Choroid plexus epithelial cell (primary cell): ENCODE measurements around the gene SWT1.
A peak's percentile ranks its signal among the peaks of the same experiment; 100 is the strongest.
"Not testable (repeated sequence)": the region's sequence is repeated elsewhere in the genome, so short reads cannot be mapped to it uniquely, and the experiment has no call there.

Experiments used
- DNase-seq: peaks from one replicate; pipeline ENCODE4 v3.0.0-alpha.2; 2010; ENCODE audit warnings: low read depth
- H3K4me3 ChIP-seq: 2 replicates; pipeline ENCODE4 v1.5.1; 2011; ENCODE audit warnings: low read depth, mild to moderate bottlenecking, control low read depth, low read length, moderate library complexity
- CTCF ChIP-seq: conservative IDR thresholded peaks from 2 replicates; pipeline ENCODE4 v1.5.1; 2011; ENCODE audit warnings: low read depth, mild to moderate bottlenecking, control low read depth, inconsistent platforms, low read length, moderate library complexity

SWT1 gene

GRCh38 chr1:185166106-185166505 is 9.1 kb downstream of the SWT1 start:
- DNase-seq, result no peak
- no peak for TF ChIP-seq CTCF
- no peak overlapping the region for H3K4me3 ChIP-seq

- peak; percentile 80 for DNase-seq
- H3K4me3 ChIP-seq, result no peak overlapping the region
- TF ChIP-seq CTCF, result peak; percentile 78
Measured at GRCh38 chr1:185170291-185170848, 13.4 kb downstream of the SWT1 start.

- DNase-seq, result no peak
- H3K4me3 ChIP-seq, result no peak overlapping the region
- TF ChIP-seq CTCF, result no peak
Measured at GRCh38 chr1:185193756-185194155, 36.8 kb downstream of the SWT1 start.

- H3K4me3 ChIP-seq, DNase-seq: not testable (repeated sequence)
Measured at GRCh38 chr1:185198712-185199111, 41.7 kb downstream of the SWT1 start.

GRCh38 chr1:185200889-185201288 is 43.9 kb downstream of the SWT1 start:
- no peak for DNase-seq
- H3K4me3 ChIP-seq, result no peak overlapping the region
- no peak for TF ChIP-seq CTCF

GRCh38 chr1:185207170-185207569 is 50.2 kb downstream of the SWT1 start:
- no peak for DNase-seq
- TF ChIP-seq CTCF, result peak; percentile 9
- no peak overlapping the region for H3K4me3 ChIP-seq

GRCh38 chr1:185207980-185208602 is 51.1 kb downstream of the SWT1 start:
- no peak for TF ChIP-seq CTCF
- H3K4me3 ChIP-seq, result no peak overlapping the region
- no peak for DNase-seq
